Measurements from ENCODE around the gene ZNF618.
"Not testable (repeated sequence)": the region's sequence is repeated elsewhere in the genome, so short reads cannot be mapped to it uniquely, and the experiment has no call there.

ZNF618 gene

GRCh38 chr9:114029311-114030170, 153.4 kb downstream of the ZNF618 start:
- DNase-seq: no peak

- no peak for DNase-seq
Measured at GRCh38 chr9:114030364-114030763, 154.3 kb downstream of the ZNF618 start.

GRCh38 chr9:114031037-114031630, 155.0 kb downstream of the ZNF618 start:
- no peak for DNase-seq

- no peak for DNase-seq
Measured at GRCh38 chr9:114031948-114032840, 156.1 kb downstream of the ZNF618 start.

- DNase-seq: no peak
Measured at GRCh38 chr9:114033397-114034103, 157.4 kb downstream of the ZNF618 start.

- no peak for DNase-seq
Measured at GRCh38 chr9:114034196-114034595, 158.1 kb downstream of the ZNF618 start.

- no peak for DNase-seq
Measured at GRCh38 chr9:114034661-114035062, 158.6 kb downstream of the ZNF618 start.

- DNase-seq: no peak
Measured at GRCh38 chr9:114035221-114035844, 159.2 kb downstream of the ZNF618 start.

GRCh38 chr9:114035845-114036801, 160.0 kb downstream of the ZNF618 start:
- DNase-seq: no peak

- DNase-seq: no peak
Measured at GRCh38 chr9:114037249-114037648, 161.1 kb downstream of the ZNF618 start.

GRCh38 chr9:114037961-114038723, 162.0 kb downstream of the ZNF618 start:
- no peak for DNase-seq

GRCh38 chr9:114038724-114039313, 162.7 kb downstream of the ZNF618 start:
- DNase-seq: no peak

GRCh38 chr9:114039484-114039883, 163.4 kb downstream of the ZNF618 start:
- DNase-seq: no peak

- not testable (repeated sequence) for DNase-seq
Measured at GRCh38 chr9:114043660-114044059, 167.6 kb downstream of the ZNF618 start.

- no peak for DNase-seq
Measured at GRCh38 chr9:114046237-114046755, 170.2 kb downstream of the ZNF618 start.

- DNase-seq: no peak
Measured at GRCh38 chr9:114046875-114047274, 170.8 kb downstream of the ZNF618 start.

- DNase-seq: no peak
Measured at GRCh38 chr9:114047717-114048116, 171.6 kb downstream of the ZNF618 start.

GRCh38 chr9:114048533-114049415, 172.7 kb downstream of the ZNF618 start:
- no peak for DNase-seq
